A673 (cell line): Measurements from ENCODE around the gene DPP10. TPM values are rescaled to one million over a fixed set of nuclear protein-coding genes. Genes with fewer than 3 reads are reported as not detected.

ENCODE experiments used
- BruUV-seq: library from RNA; stranded (reverse); fragments of 400-500 nt; replicated peaks from 2 replicates; lab custom pipeline; 2021; lab: Mats Ljungman, UMichigan
- CTCF ChIA-PET: fragments of 300-600 bp; sonication (Branson Sonifier 250); formaldehyde crosslinking; loops from one replicate; lab custom pipeline; 2022; ENCODE audit warnings: antibody characterized with exemption; lab: Charles Lee
- POLR2A ChIA-PET: fragments of 300-600 bp; sonication (Branson Sonifier 250); formaldehyde crosslinking; loops from one replicate; lab custom pipeline; 2022; ENCODE audit warnings: antibody characterized with exemption; ENCODE audit not compliant: low non-redundant PET; lab: Charles Lee
- DNase-seq: peaks from one replicate; pipeline ENCODE4 v3.0.0-alpha.2; 2015; ENCODE audit warnings: low spot score
- H3K27ac ChIP-seq: fragments of 200-600 bp; sonication (generic); 2 replicates; pipeline ENCODE4 v1.5.1; 2016; ENCODE audit warnings: mixed run types, low read depth, mild to moderate bottlenecking, mixed read lengths, antibody characterized with exemption, low read length; ENCODE audit not compliant: poor library complexity, severe bottlenecking
- H3K27me3 ChIP-seq: fragments of 200-600 bp; sonication (generic); replicated peaks from 2 replicates; pipeline ENCODE4 v1.6.1; 2017; ENCODE audit warnings: mixed run types, low read depth, mild to moderate bottlenecking, mixed read lengths, antibody characterized with exemption, low read length; ENCODE audit not compliant: insufficient read depth, poor library complexity
- H3K36me3 ChIP-seq: fragments of 200-600 bp; sonication (generic); 2 replicates; pipeline ENCODE4 v1.6.1; 2016; ENCODE audit warnings: mixed run types, mild to moderate bottlenecking, mixed read lengths, antibody characterized with exemption, low read length; ENCODE audit not compliant: insufficient read depth, poor library complexity, severe bottlenecking
- H3K4me1 ChIP-seq: fragments of 200-600 bp; sonication (generic); 2 replicates; pipeline ENCODE4 v1.6.1; 2017; ENCODE audit warnings: mixed run types, mild to moderate bottlenecking, mixed read lengths, antibody characterized with exemption, low read length; ENCODE audit not compliant: insufficient read depth, poor library complexity, severe bottlenecking
- H3K4me3 ChIP-seq: fragments of 200-600 bp; sonication (generic); 2 replicates; pipeline ENCODE4 v1.5.1; 2016; ENCODE audit warnings: low read depth, mixed run types, mild to moderate bottlenecking, mixed read lengths, low read length; ENCODE audit not compliant: poor library complexity, severe bottlenecking
- H3K9me3 ChIP-seq: fragments of 200-600 bp; sonication (generic); 2 replicates; pipeline ENCODE4 v1.6.1; 2016; ENCODE audit warnings: mixed run types, low read depth, mild to moderate bottlenecking, mixed read lengths, antibody characterized with exemption, low read length; ENCODE audit not compliant: poor library complexity, severe bottlenecking
- CTCF ChIP-seq: fragments of 300-800, 200-600 bp; sonication (generic); conservative IDR thresholded peaks from 2 replicates; pipeline ENCODE4 v1.5.1; 2017; ENCODE audit warnings: low read depth, mild to moderate bottlenecking, antibody characterized with exemption, low read length, moderate library complexity, mixed read lengths
- EZH2 ChIP-seq: fragments of 200-600 bp; sonication (generic); IDR thresholded peaks from 2 replicates; pipeline ENCODE4 v1.6.1; 2017; ENCODE audit warnings: borderline replicate concordance, low read depth, mild to moderate bottlenecking, mixed read lengths, antibody characterized with exemption, low read length; ENCODE audit not compliant: poor library complexity, severe bottlenecking
- intact Hi-C: fragments of 100-400 bp; cut with micrococcal nuclease; formaldehyde crosslinking; loops from one replicate; pipeline ENCODE4 v1.10.0; 2022; ENCODE audit not compliant: unreplicated experiment
- total RNA-seq: library from RNA; stranded (reverse); gene quantifications from 2 replicates; pipeline ENCODE4 v1.2.3, GENCODE V29; 2021

The DPP10 gene
- total RNA-seq, 1 experiment from 2014 or later: not detected

GRCh38 chr2:115649731-115650130 is 1207.3 kb downstream of the DPP10 start:
- H3K27ac ChIP-seq: no peak overlapping the region
- H3K27me3 ChIP-seq: no peaks in the 10 kb centered on the region
- DNase-seq: no peak
- no peak overlapping the region for H3K4me3 ChIP-seq
- H3K4me1 ChIP-seq: no peaks in the 10 kb centered on the region
- peaks cover 14% of the 10 kb centered on the region for H3K9me3 ChIP-seq
- TF ChIP-seq CTCF (no peak), EZH2 (no peak)
- no TSS peak for BruUV-seq
- ChIA-PET POLR2A (no interaction called here), CTCF (no interaction called here)
- intact Hi-C loops: no loop called here
- H3K36me3 ChIP-seq: no peaks in the 10 kb centered on the region

GRCh38 chr2:115650827-115651226 is 1208.4 kb downstream of the DPP10 start:
- Histone ChIP-seq H3K9me3 (peaks cover 8% of the 10 kb centered on the region), H3K4me1 (no peaks in the 10 kb centered on the region), H3K27me3 (no peaks in the 10 kb centered on the region), H3K36me3 (no peaks in the 10 kb centered on the region), H3K27ac (no peak overlapping the region), H3K4me3 (no peak overlapping the region)
- POLR2A ChIA-PET: no interaction called here
- no peak for TF ChIP-seq CTCF
- no peak for TF ChIP-seq EZH2
- no peak for DNase-seq
- intact Hi-C loops: no loop called here
- CTCF ChIA-PET: no interaction called here
- no TSS peak for BruUV-seq

DNA sequence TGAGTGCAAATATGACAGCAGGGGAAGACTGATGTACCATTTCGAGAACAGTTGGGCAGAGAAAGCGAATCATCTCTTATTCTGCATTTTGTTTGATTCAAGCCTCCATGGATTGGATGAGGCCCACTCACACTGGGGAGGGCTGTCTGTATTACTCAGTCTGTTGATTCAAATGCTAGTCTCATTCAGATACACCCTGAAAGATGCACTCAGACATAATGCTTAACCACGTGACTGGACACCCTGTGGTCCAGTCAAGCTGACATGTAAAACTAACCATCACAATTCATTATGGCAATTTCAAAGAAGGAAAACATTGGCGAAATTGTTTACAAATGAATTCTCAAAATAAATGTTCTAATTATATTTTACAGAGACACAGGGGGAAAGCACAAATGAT is 1210.2 kb downstream of the DPP10 start:
- Histone ChIP-seq H3K4me1 (no peaks in the 10 kb centered on the region), H3K9me3 (peaks cover 3% of the 10 kb centered on the region), H3K4me3 (no peak overlapping the region), H3K36me3 (no peaks in the 10 kb centered on the region), H3K27ac (no peak overlapping the region), H3K27me3 (no peaks in the 10 kb centered on the region)
- ChIA-PET CTCF (no interaction called here), POLR2A (no interaction called here)
- DNase-seq: no peak
- TF ChIP-seq CTCF (no peak), EZH2 (no peak)
- BruUV-seq: no TSS peak
- intact Hi-C loops: no loop called here
